OCI-LY1 (cell line): ENCODE measurements around the gene CREB3.

Experiments used
- H2AFZ ChIP-seq: fragments of 200-600 bp; sonication (generic), shearing (Covaris generic); 2 replicates; pipeline ENCODE4 v1.6.0; 2014; ENCODE audit warnings: antibody characterized with exemption, mild to moderate bottlenecking, low read length
- H3F3A ChIP-seq: fragments of 200-600 bp; sonication (generic), shearing (Covaris generic); 2 replicates; pipeline ENCODE4 v1.6.0; 2014; ENCODE audit warnings: mild to moderate bottlenecking, antibody characterized with exemption, low read length, moderate library complexity; ENCODE audit not compliant: insufficient read depth
- H3K27ac ChIP-seq: fragments of 200-600 bp; sonication (generic); 2 replicates; pipeline ENCODE4 v1.5.1; 2014; ENCODE audit warnings: low read length, mixed run types, mild to moderate bottlenecking, low read depth; ENCODE audit not compliant: poor library complexity, severe bottlenecking
- H3K27me3 ChIP-seq: fragments of 200-600 bp; sonication (generic); 2 replicates; pipeline ENCODE4 v1.6.0; 2014; ENCODE audit warnings: antibody characterized with exemption, mild to moderate bottlenecking, low read length, moderate library complexity; ENCODE audit not compliant: insufficient read depth
- H3K36me3 ChIP-seq: fragments of 200-600 bp; sonication (generic); 2 replicates; pipeline ENCODE4 v1.6.1; 2014; ENCODE audit warnings: mild to moderate bottlenecking, antibody characterized with exemption, low read length, moderate library complexity, mixed read lengths; ENCODE audit not compliant: insufficient read depth
- H3K4me1 ChIP-seq: fragments of 200-600 bp; sonication (generic); 2 replicates; pipeline ENCODE4 v1.5.1; 2014; ENCODE audit warnings: mild to moderate bottlenecking, low read length, moderate library complexity; ENCODE audit not compliant: insufficient read depth, severe bottlenecking
- H3K4me2 ChIP-seq: fragments of 200-600 bp; sonication (generic), shearing (Covaris generic); 2 replicates; pipeline ENCODE4 v1.6.1; 2014; ENCODE audit warnings: low read length
- H3K4me3 ChIP-seq: fragments of 200-600 bp; sonication (generic); 2 replicates; pipeline ENCODE4 v1.5.1; 2014; ENCODE audit warnings: low read length, low read depth, mild to moderate bottlenecking, mixed read lengths; ENCODE audit not compliant: poor library complexity, severe bottlenecking
- H3K79me2 ChIP-seq: fragments of 200-600 bp; shearing (Covaris generic); 2 replicates; pipeline ENCODE4 v1.6.1; 2016; ENCODE audit warnings: mixed run types, low read length, mixed read lengths; ENCODE audit not compliant: insufficient read depth
- H3K9ac ChIP-seq: fragments of 200-600 bp; sonication (generic), shearing (Covaris generic); 2 replicates; pipeline ENCODE4 v1.6.1; 2014; ENCODE audit warnings: mild to moderate bottlenecking, low read length, mixed read lengths
- H3K9me2 ChIP-seq: fragments of 200-600 bp; sonication (generic), shearing (Covaris generic); 2 replicates; pipeline ENCODE4 v1.6.1; 2014; ENCODE audit warnings: low read depth, mild to moderate bottlenecking, low read length, mixed read lengths
- H3K9me3 ChIP-seq: fragments of 200-600 bp; shearing (Covaris generic); 2 replicates; pipeline ENCODE4 v1.6.1; 2014; ENCODE audit warnings: low read length, mixed read lengths
- H4K20me1 ChIP-seq: fragments of 200-600 bp; sonication (generic), shearing (Covaris generic); 2 replicates; pipeline ENCODE4 v1.6.0; 2016; ENCODE audit warnings: mild to moderate bottlenecking, low read length; ENCODE audit not compliant: insufficient read depth
- EZH2 ChIP-seq: fragments of 200-600 bp; sonication (generic), shearing (Covaris generic); IDR thresholded peaks from 2 replicates; pipeline ENCODE4 v1.8.0; 2017; ENCODE audit warnings: borderline replicate concordance, mixed run types, mild to moderate bottlenecking, antibody characterized with exemption, low read length, moderate library complexity, mixed read lengths
- TF ChIP-seq, protein P1 (sequence below): fragments of 200-600 bp; sonication (generic), shearing (Covaris generic); IDR thresholded peaks from 2 replicates; pipeline ENCODE4 v1.5.1; 2017; ENCODE audit warnings: mild to moderate bottlenecking, antibody characterized with exemption, low read length, moderate library complexity, mixed read lengths

CREB3 gene

DNA sequence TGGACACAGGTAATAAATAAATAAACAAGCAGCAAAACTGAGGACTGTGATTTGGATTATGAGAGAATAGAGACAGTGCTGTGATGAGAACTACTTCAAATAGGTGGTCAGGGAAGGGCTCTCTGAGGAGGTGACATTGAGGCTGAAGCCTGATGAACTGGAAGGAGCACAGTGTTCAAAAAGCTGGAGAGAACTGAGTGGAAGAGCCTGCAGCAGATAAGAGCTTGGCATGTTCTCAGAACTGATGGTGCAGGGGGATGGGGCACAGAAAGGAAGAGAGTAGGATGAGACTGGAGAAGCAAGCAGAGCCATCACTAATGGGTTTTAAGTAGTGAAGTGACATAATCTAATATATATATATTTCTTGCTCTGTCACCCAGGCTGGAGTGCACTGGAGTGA, 31.5 kb upstream of the CREB3 start:
- no peak overlapping the region for H3K4me3 ChIP-seq
- no peaks in the 10 kb centered on the region for H3K27me3 ChIP-seq
- no peak for TF ChIP-seq EZH2
- TF ChIP-seq, protein P1, sequence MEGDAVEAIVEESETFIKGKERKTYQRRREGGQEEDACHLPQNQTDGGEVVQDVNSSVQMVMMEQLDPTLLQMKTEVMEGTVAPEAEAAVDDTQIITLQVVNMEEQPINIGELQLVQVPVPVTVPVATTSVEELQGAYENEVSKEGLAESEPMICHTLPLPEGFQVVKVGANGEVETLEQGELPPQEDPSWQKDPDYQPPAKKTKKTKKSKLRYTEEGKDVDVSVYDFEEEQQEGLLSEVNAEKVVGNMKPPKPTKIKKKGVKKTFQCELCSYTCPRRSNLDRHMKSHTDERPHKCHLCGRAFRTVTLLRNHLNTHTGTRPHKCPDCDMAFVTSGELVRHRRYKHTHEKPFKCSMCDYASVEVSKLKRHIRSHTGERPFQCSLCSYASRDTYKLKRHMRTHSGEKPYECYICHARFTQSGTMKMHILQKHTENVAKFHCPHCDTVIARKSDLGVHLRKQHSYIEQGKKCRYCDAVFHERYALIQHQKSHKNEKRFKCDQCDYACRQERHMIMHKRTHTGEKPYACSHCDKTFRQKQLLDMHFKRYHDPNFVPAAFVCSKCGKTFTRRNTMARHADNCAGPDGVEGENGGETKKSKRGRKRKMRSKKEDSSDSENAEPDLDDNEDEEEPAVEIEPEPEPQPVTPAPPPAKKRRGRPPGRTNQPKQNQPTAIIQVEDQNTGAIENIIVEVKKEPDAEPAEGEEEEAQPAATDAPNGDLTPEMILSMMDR = no peak
- no peak overlapping the region for H2AFZ ChIP-seq
- H3K9me2 ChIP-seq = no peaks in the 10 kb centered on the region
- peaks cover 98% of the 10 kb centered on the region for H3K36me3 ChIP-seq
- no peaks in the 10 kb centered on the region for H4K20me1 ChIP-seq
- no peaks in the 10 kb centered on the region for H3K4me1 ChIP-seq
- no peaks in the 10 kb centered on the region for H3K9me3 ChIP-seq
- H3K4me2 ChIP-seq = no peak overlapping the region
- H3K79me2 ChIP-seq = no peaks in the 10 kb centered on the region
- H3K27ac ChIP-seq = no peak overlapping the region
- no peak overlapping the region for H3K9ac ChIP-seq
- H3F3A ChIP-seq = no peaks in the 10 kb centered on the region

DNA sequence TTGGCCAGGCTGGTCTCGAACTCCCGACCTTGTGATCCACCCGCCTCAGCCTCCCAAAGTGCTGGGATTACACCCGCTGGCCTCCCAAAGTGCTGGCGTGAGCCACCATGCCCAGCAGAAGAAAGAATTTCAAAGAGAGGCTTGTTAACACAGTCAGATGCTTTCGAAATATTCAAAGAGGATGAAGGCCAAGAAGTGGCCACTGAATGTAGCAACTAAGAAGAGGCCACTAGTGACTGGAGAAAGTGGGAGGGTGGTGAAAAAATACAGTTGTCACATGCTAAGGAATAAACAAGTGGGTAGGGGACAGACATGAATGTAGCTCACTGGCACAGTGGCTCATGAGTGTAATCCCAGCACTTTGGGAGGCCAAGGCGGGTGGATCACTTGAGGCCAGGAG, 29.8 kb upstream of the CREB3 start:
- H3F3A ChIP-seq = no peaks in the 10 kb centered on the region
- H3K4me2 ChIP-seq = no peak overlapping the region
- H3K4me1 ChIP-seq = no peaks in the 10 kb centered on the region
- H3K9me2 ChIP-seq = no peaks in the 10 kb centered on the region
- no peaks in the 10 kb centered on the region for H3K27me3 ChIP-seq
- peaks cover 99% of the 10 kb centered on the region for H3K36me3 ChIP-seq
- no peaks in the 10 kb centered on the region for H3K9me3 ChIP-seq
- H3K9ac ChIP-seq = no peak overlapping the region
- no peak overlapping the region for H2AFZ ChIP-seq
- no peak overlapping the region for H3K27ac ChIP-seq
- no peaks in the 10 kb centered on the region for H4K20me1 ChIP-seq
- H3K4me3 ChIP-seq = no peak overlapping the region
- H3K79me2 ChIP-seq = no peaks in the 10 kb centered on the region
- TF ChIP-seq EZH2 = no peak
- TF ChIP-seq, protein P1 = no peak

DNA sequence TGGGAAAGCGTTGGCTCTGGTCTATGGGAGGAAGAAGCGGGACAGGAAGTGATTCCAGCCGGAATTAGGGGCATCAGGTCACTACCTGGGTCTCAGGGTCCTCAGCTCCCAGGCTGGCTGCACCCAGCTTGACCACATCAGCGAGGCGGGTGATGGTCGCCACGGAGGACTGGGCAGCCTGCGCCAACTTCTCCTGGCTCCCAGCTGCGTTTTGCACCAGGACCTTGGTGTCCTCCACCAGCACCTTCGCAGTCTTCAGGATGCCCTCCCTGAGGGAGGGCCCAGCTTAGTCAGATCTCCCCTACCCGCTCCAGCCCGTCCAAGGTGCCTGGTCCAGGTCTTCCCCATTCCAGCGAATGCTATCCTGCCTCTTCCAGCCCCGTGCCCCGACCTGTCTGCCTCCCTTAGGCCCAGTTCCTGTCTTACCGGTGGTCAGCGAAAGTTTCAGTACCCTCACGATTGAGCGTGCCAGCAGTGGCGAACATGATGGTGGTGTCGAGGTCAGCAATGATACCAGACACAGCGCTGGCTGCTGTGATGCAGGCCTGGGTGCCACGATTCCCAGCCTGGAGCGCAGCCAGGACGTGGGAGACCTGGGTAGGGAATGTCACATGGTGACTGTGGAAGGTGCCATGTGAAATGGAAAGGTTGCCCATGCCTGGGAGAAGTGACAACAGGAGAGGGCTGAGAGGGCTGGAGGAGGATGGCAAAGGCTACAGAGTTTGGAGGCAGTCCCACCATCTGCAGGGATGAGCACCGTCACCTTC, 28.4 kb upstream of the CREB3 start:
- H4K20me1 ChIP-seq = no peaks in the 10 kb centered on the region
- no peak overlapping the region for H3K27ac ChIP-seq
- H3K4me3 ChIP-seq = no peak overlapping the region
- no peaks in the 10 kb centered on the region for H3K9me3 ChIP-seq
- H3K4me1 ChIP-seq = no peaks in the 10 kb centered on the region
- H2AFZ ChIP-seq = no peak overlapping the region
- H3K9me2 ChIP-seq = no peaks in the 10 kb centered on the region
- no peaks in the 10 kb centered on the region for H3F3A ChIP-seq
- H3K4me2 ChIP-seq = no peak overlapping the region
- no peaks in the 10 kb centered on the region for H3K79me2 ChIP-seq
- no peaks in the 10 kb centered on the region for H3K27me3 ChIP-seq
- peaks cover 99% of the 10 kb centered on the region for H3K36me3 ChIP-seq
- TF ChIP-seq EZH2 = no peak
- TF ChIP-seq, protein P1 = no peak
- H3K9ac ChIP-seq = no peak overlapping the region
